Upper lobe of left lung (tissue), 4 donors: ENCODE measurements around the gene SETBP1.

Source experiments
- POLR2A ChIP-seq, 4 donors: fragments of 450-650 bp; IDR thresholded peaks; one replicate each; pipeline ENCODE4 v1.5.1; 2016 to 2017; ENCODE audit warnings: antibody characterized with exemption in 4 of 4, mild to moderate bottlenecking in 2 of 4
- TF ChIP-seq, protein P1 (sequence below), 6 experiments: fragments of 450-650 bp in 4 of 6; fragments of 200-600 bp in 2 of 6; sonication (generic) in 2 of 6; IDR thresholded peaks; one replicate each; pipeline ENCODE4 v1.5.1; 2016 to 2019; ENCODE audit warnings: antibody characterized with exemption in 6 of 6

DNA sequence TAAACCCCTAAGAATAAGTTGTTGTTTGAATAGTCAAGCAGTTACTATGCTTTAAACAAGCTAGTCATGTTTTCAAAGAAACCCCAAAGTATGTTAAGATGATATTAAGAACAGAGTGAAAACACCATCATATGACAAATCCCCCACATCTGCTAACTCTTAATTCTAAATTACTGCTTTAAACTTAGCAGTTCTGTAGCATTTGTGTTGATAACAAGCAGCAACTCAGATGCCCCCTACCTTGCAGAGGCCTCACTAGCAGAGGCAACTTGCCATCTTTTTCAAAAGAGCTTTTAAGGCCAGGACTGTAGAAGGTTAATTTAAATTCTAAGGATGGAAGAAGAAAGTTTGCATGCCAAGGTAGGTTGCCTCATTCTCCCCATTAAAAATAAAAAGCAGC is 376.2 kb downstream of the SETBP1 start:
- TF ChIP-seq, protein P1, sequence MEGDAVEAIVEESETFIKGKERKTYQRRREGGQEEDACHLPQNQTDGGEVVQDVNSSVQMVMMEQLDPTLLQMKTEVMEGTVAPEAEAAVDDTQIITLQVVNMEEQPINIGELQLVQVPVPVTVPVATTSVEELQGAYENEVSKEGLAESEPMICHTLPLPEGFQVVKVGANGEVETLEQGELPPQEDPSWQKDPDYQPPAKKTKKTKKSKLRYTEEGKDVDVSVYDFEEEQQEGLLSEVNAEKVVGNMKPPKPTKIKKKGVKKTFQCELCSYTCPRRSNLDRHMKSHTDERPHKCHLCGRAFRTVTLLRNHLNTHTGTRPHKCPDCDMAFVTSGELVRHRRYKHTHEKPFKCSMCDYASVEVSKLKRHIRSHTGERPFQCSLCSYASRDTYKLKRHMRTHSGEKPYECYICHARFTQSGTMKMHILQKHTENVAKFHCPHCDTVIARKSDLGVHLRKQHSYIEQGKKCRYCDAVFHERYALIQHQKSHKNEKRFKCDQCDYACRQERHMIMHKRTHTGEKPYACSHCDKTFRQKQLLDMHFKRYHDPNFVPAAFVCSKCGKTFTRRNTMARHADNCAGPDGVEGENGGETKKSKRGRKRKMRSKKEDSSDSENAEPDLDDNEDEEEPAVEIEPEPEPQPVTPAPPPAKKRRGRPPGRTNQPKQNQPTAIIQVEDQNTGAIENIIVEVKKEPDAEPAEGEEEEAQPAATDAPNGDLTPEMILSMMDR (IDR thresholded peaks at IDR 0.05) = no peak
- TF ChIP-seq POLR2A (IDR thresholded peaks at IDR 0.05) = no peak
